ENCODE results near the gene BDKRB2. TPM values are rescaled to one million over a fixed set of nuclear protein-coding genes. Genes with fewer than 3 reads are reported as not detected.

BDKRB2 gene
- total RNA-seq, 1 experiment from 2014 or later, result 0.05 TPM

DNA sequence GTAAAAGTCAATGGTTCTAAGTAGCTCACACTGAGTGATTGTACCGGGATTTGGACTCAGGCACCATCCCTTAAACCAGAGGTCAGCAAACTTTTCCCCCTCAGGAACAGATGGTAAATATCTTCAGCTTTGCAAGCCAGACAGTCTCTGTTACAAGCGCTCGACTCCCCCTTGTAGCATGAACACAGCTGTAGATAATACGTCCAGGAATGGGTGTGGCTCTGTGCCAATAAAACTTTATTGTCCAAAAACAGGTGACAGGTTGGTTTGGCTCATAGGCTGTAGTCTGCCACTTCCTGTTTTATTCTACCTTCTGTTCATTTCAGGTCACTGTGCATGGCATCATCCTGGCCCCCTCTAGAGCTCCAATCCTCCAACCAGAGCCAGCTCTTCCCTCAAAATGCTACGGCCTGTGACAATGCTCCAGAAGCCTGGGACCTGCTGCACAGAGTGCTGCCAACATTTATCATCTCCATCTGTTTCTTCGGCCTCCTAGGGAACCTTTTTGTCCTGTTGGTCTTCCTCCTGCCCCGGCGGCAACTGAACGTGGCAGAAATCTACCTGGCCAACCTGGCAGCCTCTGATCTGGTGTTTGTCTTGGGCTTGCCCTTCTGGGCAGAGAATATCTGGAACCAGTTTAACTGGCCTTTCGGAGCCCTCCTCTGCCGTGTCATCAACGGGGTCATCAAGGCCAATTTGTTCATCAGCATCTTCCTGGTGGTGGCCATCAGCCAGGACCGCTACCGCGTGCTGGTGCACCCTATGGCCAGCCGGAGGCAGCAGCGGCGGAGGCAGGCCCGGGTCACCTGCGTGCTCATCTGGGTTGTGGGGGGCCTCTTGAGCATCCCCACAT lies 58.9 kb downstream of the BDKRB2 start:
- no TSS peak for BruUV-seq (replicated peaks)
- POLR2A ChIA-PET, result interaction anchor here (0.7 kb wide), 1 partner anchor 176 kb away, joined by 3 read pairs; no protein-coding TSS in a partner anchor
- CTCF ChIA-PET, result interaction anchor here (0.6 kb wide), 1 partner anchor 14 kb away, joined by 6 read pairs; no protein-coding TSS in a partner anchor
- Histone ChIP-seq H3K27me3 (ENCODE audit: control insufficient read depth, insufficient read depth, low read length) (0 out of 2 replicates have a peak, but pooled peaks cover 2% of the 10 kb centered on the region), H3K4me3 (ENCODE audit: low read depth in 2 of 2, low read length in 2 of 2) (no peak overlapping the region), H3K9me3 (ENCODE audit: control insufficient read depth, insufficient read depth, low read depth, low read length) (peaks cover 4% of the 10 kb centered on the region; the same call in 1 of the 2 replicates), H3K4me1 (ENCODE audit: control insufficient read depth, insufficient read depth, low read length) (no peaks in the 10 kb centered on the region), H3K36me3 (ENCODE audit: control insufficient read depth, insufficient read depth, low read length) (no peaks in the 10 kb centered on the region), H3K27ac (ENCODE audit: low read length) (no peak overlapping the region)
- DNase-seq (ENCODE audit: low read depth, low spot score) (no peak), ATAC-seq (no peak)
- TF ChIP-seq SIN3A (IDR thresholded peaks at IDR 0.05; ENCODE audit: borderline replicate concordance, insufficient read depth, low read depth, low read length) (no peak), POLR2AphosphoS5 (IDR thresholded peaks at IDR 0.05; ENCODE audit: low read depth, low read length) (no peak), TCF7L2 (IDR thresholded peaks at IDR 0.05; ENCODE audit: low read depth, low read length) (no peak)
- TF ChIP-seq, protein P1, sequence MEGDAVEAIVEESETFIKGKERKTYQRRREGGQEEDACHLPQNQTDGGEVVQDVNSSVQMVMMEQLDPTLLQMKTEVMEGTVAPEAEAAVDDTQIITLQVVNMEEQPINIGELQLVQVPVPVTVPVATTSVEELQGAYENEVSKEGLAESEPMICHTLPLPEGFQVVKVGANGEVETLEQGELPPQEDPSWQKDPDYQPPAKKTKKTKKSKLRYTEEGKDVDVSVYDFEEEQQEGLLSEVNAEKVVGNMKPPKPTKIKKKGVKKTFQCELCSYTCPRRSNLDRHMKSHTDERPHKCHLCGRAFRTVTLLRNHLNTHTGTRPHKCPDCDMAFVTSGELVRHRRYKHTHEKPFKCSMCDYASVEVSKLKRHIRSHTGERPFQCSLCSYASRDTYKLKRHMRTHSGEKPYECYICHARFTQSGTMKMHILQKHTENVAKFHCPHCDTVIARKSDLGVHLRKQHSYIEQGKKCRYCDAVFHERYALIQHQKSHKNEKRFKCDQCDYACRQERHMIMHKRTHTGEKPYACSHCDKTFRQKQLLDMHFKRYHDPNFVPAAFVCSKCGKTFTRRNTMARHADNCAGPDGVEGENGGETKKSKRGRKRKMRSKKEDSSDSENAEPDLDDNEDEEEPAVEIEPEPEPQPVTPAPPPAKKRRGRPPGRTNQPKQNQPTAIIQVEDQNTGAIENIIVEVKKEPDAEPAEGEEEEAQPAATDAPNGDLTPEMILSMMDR (IDR thresholded peaks at IDR 0.05), result no peak
- TF ChIP-seq, protein P2, sequence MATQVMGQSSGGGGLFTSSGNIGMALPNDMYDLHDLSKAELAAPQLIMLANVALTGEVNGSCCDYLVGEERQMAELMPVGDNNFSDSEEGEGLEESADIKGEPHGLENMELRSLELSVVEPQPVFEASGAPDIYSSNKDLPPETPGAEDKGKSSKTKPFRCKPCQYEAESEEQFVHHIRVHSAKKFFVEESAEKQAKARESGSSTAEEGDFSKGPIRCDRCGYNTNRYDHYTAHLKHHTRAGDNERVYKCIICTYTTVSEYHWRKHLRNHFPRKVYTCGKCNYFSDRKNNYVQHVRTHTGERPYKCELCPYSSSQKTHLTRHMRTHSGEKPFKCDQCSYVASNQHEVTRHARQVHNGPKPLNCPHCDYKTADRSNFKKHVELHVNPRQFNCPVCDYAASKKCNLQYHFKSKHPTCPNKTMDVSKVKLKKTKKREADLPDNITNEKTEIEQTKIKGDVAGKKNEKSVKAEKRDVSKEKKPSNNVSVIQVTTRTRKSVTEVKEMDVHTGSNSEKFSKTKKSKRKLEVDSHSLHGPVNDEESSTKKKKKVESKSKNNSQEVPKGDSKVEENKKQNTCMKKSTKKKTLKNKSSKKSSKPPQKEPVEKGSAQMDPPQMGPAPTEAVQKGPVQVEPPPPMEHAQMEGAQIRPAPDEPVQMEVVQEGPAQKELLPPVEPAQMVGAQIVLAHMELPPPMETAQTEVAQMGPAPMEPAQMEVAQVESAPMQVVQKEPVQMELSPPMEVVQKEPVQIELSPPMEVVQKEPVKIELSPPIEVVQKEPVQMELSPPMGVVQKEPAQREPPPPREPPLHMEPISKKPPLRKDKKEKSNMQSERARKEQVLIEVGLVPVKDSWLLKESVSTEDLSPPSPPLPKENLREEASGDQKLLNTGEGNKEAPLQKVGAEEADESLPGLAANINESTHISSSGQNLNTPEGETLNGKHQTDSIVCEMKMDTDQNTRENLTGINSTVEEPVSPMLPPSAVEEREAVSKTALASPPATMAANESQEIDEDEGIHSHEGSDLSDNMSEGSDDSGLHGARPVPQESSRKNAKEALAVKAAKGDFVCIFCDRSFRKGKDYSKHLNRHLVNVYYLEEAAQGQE (IDR thresholded peaks at IDR 0.05; ENCODE audit: insufficient read depth in 1 of 2, low read depth in 2 of 2, low read length in 1 of 2), result no peak
- intact Hi-C loops (cut with micrococcal nuclease; ENCODE audit: unreplicated experiment) (no loop called here), in situ Hi-C loops (cut with HindIII; ENCODE audit: low pct_unique_long_range_greater_than_20kb, low sequenced_read_pairs) (no loop called here)

- Histone ChIP-seq H3K27ac (ENCODE audit: low read length) (no peak overlapping the region), H3K9me3 (ENCODE audit: control insufficient read depth, insufficient read depth, low read depth, low read length) (peaks cover 4% of the 10 kb centered on the region; the same call in 1 of the 2 replicates), H3K36me3 (ENCODE audit: control insufficient read depth, insufficient read depth, low read length) (no peaks in the 10 kb centered on the region), H3K4me3 (ENCODE audit: low read depth in 2 of 2, low read length in 2 of 2) (no peak overlapping the region), H3K4me1 (ENCODE audit: control insufficient read depth, insufficient read depth, low read length) (no peaks in the 10 kb centered on the region), H3K27me3 (ENCODE audit: control insufficient read depth, insufficient read depth, low read length) (0 out of 2 replicates have a peak, but pooled peaks cover 2% of the 10 kb centered on the region)
- in situ Hi-C loops (cut with HindIII; ENCODE audit: low pct_unique_long_range_greater_than_20kb, low sequenced_read_pairs) (no loop called here), intact Hi-C loops (cut with micrococcal nuclease; ENCODE audit: unreplicated experiment) (no loop called here)
- TF ChIP-seq SIN3A (IDR thresholded peaks at IDR 0.05; ENCODE audit: borderline replicate concordance, insufficient read depth, low read depth, low read length), result no peak
- TF ChIP-seq, protein P2 (IDR thresholded peaks at IDR 0.05; ENCODE audit: insufficient read depth in 1 of 2, low read depth in 2 of 2, low read length in 1 of 2), result no peak
- no peak for TF ChIP-seq POLR2AphosphoS5 (IDR thresholded peaks at IDR 0.05; ENCODE audit: low read depth, low read length)
- TF ChIP-seq, protein P1 (IDR thresholded peaks at IDR 0.05), result no peak
- TF ChIP-seq TCF7L2 (IDR thresholded peaks at IDR 0.05; ENCODE audit: low read depth, low read length), result no peak
- CTCF ChIA-PET, result no interaction called here
- no peak for DNase-seq (ENCODE audit: low read depth, low spot score)
- no TSS peak for BruUV-seq (replicated peaks)
- no peak for ATAC-seq
- POLR2A ChIA-PET, result interaction anchor here (0.7 kb wide), 1 partner anchor 177 kb away, joined by 3 read pairs; no protein-coding TSS in a partner anchor
These were observed 59.5 kb downstream of the BDKRB2 start for GRCh38 chr14:96264200-96264553.
